GM19395 (cell line): ENCODE results near the gene PRICKLE2.

Source experiments
- ATAC-seq: cut with Tn5 transposase; IDR thresholded peaks from one replicate; pipeline ENCODE4 v1.9.1; 2021; ENCODE audit warnings: mild to moderate bottlenecking, moderate library complexity; ENCODE audit not compliant: unreplicated experiment

The PRICKLE2 gene, protein sequence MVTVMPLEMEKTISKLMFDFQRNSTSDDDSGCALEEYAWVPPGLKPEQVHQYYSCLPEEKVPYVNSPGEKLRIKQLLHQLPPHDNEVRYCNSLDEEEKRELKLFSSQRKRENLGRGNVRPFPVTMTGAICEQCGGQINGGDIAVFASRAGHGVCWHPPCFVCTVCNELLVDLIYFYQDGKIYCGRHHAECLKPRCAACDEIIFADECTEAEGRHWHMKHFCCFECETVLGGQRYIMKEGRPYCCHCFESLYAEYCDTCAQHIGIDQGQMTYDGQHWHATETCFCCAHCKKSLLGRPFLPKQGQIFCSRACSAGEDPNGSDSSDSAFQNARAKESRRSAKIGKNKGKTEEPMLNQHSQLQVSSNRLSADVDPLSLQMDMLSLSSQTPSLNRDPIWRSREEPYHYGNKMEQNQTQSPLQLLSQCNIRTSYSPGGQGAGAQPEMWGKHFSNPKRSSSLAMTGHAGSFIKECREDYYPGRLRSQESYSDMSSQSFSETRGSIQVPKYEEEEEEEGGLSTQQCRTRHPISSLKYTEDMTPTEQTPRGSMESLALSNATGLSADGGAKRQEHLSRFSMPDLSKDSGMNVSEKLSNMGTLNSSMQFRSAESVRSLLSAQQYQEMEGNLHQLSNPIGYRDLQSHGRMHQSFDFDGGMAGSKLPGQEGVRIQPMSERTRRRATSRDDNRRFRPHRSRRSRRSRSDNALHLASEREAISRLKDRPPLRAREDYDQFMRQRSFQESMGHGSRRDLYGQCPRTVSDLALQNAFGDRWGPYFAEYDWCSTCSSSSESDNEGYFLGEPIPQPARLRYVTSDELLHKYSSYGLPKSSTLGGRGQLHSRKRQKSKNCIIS

DNA sequence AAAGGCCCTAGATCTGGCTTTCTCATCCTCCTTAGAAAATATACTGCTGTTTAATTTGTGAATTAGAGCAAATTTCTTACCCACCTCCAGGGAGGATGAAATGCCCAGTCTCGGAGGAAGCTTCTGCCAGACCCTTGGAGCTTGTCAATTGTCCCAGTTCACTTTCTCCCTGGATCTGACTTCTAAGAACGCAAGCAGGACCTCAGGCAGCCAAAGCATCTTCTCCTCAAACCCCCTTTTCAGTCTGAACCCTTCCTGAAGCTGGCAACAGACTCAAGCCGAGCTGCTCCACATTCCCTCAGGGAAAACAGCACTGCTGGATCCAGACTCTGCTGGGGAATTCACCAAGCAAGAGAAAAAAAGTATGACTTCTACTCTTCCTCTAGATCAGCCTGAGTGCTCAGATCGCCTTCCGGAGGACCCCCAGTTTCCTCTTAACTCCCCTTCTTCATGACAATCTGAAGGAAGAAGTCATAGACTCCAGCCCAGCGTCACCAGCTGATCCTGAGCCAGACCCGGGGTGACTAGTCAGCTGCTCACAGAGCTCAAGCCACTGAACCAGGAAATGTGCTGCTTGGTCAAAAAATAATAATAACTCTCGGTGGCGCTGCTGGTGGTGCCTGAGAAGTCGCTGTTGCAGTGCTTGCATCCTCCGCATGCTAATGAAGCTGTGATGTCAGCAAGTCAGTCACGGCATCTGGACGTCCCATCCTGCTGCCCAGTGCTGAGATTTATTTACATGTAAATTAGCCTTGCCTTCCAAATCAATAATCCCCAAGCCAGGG, at the start of gene PRICKLE2:
PRICKLE2 (minus strand) TSS at position 641 of the 785 bp plus-strand sequence. CDS start 26,539 bp downstream, outside the sequence.
- ATAC-seq: peak; percentile 98

- no peak for ATAC-seq
Observed at GRCh38 chr3:64272842-64273241, 47.6 kb upstream of the PRICKLE2 start.

GRCh38 chr3:64272271-64272670, 47.0 kb upstream of the PRICKLE2 start:
- ATAC-seq: no peak

DNA sequence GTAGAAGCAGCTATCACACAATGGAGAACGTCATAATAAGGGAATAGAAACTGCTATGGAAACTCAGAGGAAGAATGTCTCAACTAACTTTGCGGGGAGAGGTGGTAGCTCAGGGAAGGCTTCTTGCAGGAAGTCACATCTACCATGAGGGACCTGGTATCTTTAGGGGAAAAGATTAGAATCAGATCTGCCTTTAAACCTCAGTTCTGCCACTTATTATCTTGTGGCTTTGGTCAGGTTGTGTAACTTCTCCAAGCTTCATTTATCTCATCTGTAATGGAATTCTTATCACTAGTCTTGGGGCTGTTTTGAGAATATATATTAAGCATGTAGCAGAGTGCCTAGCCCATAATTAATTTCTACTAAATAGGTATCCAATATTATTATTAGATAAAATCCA, 46.4 kb upstream of the PRICKLE2 start:
- ATAC-seq: no peak

DNA sequence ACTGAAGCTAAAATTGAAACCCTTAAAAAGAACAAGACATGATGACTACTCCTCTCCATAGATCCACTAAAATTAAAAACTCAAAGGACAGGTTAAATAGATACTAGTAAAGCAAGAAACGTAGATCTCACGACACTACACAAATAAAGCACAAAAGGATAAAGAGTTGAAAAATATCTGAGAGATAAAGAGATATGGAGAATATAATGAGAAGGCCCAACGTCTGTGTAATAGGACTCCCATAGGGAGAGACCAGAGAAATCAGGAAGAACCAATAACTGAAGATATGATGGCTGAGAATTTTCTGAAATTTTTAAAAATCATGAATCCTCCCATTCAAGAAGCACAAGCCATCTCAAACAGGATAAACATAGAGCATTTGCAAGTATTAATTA, 45.6 kb upstream of the PRICKLE2 start:
- ATAC-seq: no peak

DNA sequence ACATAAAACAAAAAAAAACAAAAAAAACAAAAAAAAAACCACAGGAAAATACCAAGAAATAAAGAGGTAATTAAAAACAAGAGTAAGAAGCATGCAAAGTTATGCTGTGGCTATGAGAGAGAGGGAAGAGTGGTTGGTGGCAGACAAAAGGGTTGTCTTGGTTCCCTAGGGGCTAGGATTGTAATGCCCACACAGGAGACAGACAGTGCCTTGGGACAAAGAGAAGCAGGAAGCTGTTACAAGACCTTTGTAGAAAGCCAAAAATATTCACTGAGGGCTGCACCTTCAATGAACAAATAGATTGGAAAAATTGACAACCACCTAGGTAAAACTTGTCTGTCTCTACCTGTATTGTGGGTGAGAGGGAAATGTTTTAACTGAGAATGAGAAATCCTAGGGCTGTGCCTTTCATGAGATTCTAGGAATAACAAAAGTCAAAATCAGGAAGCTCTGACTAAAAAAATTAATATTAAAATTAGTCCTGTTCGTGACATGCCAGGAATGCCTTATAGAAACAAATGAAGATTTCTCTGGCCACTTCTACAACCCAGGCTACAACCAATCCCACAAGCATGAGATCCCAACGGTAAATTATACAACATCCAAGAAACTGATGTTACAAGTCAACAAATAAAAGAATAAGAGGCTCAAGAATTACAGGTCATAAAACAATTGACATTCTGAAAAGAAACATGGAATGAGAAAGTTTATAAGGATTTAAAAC, 45.0 kb upstream of the PRICKLE2 start:
- no peak for ATAC-seq

DNA sequence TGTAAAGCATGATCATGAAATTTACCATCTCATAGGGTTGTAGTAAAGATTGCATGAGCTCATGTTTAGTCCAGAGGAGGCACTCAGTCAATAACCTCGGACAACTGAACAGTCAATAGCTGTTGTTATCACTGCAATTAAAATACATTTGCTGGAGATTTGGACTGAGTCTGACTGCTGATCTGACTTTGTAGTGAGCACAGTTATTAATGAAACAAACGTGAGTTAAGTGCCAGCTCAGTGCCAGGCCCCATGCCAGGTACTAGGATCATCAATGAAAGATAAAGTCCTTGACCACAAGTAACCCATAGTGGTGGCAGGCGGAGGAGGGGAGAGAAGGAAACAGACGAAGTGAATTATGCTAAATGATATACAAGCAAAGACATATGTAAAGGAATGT, 43.7 kb upstream of the PRICKLE2 start:
- no peak for ATAC-seq

GRCh38 chr3:64267721-64268604, 42.7 kb upstream of the PRICKLE2 start:
- no peak for ATAC-seq

DNA sequence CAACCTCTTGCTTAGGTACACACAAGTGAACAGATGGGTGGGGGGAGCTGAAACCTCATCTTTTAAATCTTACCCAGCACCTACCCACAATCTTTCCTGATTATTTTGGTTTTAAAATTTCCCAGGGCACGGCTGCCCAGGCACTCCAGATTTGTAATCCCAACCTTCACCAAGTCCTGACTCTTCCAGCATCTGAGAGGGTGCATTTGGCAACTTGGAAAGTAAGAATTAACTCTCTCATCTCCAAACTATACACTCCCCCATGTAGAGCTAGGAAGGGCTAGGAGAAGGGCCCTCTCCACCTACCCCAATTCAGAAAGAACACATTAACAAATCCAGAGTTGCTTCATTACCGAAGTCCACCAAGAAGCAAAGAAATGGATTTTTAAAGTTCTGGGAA, 41.7 kb upstream of the PRICKLE2 start:
- no peak for ATAC-seq

DNA sequence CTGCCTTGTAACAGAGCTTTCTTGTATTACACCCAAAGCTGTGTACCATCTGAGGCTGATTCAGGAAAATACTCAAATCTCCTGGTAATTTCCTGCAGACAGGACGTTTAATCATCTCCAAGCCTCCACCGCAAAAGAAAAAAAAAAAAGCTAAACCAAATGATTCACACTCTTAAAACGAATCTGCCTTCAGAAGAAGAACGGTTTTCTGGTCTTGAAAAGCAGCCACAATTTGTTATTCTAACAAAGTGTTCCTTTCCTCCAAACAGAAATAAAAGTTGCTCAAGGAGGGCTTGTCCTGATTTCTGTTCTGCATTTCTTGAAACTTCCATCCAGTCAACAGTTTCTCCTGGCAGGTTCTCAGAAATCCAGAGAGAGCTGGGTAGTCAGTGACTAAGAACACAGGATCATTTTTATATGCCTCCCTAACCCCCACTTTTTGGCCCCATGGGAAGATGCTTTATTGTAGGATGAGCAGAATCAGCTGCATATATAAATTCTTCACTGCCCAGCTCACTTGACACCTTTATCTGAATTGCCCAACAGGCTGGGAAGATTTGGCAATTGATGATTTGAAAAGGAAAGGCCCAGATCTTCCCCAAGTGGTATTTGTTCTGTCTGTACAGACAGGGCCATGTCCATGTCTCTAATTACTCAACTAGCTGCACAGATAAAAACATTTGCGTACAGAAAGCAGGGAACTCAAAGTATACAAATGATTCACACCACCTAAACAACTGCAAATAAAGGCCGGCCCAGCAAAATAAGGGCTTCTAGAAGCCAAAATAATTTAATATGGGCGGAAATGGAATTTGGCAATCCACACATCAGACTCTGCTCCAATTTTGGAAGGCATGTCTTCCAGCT, 41.0 kb upstream of the PRICKLE2 start:
- no peak for ATAC-seq

DNA sequence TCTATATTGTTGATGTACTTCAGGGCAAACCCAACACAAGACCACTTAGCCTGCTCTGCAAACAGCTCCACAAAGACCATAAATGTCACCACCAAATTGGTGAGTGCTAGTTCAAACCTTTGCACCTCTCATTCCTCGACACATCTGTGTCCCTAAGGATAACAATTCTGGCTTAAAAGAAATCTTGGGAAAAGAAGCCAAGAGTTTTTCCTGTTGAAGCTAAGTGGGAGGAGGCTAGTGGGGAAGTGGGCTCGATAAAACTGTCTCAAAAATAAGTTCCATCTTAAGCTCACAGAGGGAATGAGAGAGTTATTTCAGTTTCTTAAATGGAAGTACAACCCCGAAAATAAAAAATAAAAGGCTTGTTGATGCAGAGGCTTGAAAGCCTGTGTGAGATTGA, 40.4 kb upstream of the PRICKLE2 start:
- ATAC-seq: no peak

DNA sequence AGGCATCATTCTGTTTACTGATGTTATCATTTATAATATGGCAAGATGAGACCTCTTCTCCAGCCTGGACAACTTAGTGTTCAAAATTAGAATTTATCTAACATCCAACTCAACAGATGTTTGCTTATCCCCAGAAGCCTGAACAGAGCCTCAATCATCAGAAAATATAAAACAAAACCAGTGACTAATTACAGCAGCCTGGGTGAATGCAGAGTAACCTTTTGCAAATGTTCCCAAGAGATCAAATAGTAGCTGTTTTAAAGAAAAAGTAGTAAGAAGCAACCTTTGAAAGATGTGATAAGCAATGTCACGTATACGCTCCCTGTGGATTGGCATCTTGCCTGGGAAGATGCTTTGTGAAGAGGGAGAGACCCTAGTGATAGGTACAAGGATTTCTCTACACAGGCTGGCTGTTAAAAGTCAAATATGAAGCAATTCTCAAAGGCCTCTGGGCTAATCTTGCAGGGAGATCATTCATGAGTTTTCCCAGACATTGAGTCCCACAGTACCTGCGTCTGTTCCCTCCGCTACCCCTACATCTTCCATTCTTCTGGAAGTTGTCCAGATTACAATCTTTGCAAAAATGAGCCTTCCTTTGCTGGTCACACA, 39.3 kb upstream of the PRICKLE2 start:
- no peak for ATAC-seq

DNA sequence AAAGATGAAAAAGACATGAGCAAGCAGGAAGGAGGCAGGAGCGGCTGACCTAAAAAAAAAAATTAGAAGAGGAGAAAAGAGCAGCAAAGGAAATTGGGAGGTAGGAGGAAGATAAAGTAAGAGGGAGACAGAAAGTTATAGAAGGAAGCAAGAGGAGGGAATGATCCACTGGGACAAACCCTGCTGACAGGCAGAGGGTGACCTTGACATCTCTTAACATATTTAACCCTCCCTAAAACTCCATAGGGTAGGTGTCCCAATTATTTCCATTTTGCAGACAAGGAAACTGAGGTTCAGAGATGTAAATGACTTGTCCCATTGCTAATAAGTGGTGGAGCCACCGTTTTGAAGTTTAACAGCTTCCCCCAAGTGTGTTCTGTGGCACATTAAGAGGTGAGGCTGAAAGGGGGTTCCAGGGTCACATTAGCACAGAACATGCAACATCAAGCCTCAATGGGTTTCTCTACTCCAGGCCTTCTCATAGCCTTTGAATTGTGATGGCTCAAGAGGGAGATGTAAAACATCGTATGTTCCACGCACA, 37.4 kb upstream of the PRICKLE2 start:
- no peak for ATAC-seq

- ATAC-seq: no peak
Observed at GRCh38 chr3:64260431-64260830, 35.2 kb upstream of the PRICKLE2 start.

DNA sequence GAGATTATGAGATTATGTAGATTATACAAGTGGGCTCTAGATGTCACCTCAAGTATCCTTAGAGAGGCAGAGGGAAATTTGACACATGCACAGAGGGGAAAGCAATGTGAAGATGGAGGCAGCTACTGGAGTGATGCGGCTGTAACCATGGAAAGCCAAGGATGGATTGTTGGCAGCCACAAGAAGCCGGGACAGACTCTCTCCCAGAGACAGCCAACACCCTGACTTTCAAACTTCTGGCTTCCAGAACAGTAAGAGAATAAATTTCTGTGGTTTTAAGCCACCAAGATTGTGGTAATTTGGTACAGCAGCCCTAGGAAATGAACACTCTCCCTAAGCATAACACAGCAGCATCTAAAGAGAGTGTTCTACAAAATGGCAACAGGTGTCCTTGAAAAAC, 34.4 kb upstream of the PRICKLE2 start:
- ATAC-seq: no peak

- no peak for ATAC-seq
Observed at GRCh38 chr3:64257100-64257755, 32.0 kb upstream of the PRICKLE2 start.

DNA sequence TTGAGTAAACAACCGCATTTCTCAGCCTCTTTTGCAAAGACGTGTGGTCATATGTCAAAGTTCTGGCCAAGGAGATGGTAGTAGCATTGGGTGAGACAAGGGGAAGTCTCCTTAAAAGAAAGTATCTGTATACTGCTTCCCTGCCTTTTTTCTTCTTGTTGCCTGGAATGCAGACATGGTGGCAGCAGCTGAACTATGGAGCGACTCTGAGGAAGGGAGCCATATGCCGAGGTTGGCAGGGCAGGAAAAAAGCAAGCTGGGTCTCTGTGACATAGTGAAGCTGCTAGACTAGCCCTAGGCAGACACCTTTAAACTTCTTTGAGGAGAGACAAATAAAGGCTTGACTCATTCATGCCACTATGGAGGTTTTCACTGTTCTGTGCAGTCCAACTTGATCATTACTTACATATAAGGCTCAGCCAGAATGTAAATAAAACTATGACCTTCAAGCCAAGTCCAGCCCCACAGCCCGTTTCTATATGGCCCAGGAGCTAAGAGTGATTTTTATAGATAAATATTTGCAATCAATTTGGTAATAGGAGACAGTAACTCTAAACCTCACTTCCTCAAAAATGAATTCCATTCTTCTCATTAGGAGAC, 30.6 kb upstream of the PRICKLE2 start:
- no peak for ATAC-seq
